T-cell (primary cell): ENCODE results near the gene AMBN. TPM values are rescaled to one million over a fixed set of nuclear protein-coding genes. Genes with fewer than 3 reads are reported as not detected.

Experiments
- ATAC-seq, 4 experiments: fragments of 200-7000 bp in 3 of 4; fragments of 150-1000 bp in 1 of 4; cut with Tn5 transposase; replicated peaks in 1 of 4; 1 replicate in 3 of 4; 2 replicates in 1 of 4; pipeline ENCODE4 v1.10.0; 2021; ENCODE audit warnings: moderate library complexity in 3 of 4, mild to moderate bottlenecking in 2 of 4, moderate number of reproducible peaks in 1 of 4
- CTCF ChIA-PET, 2 donors: fragments of 300-600 bp; sonication (Branson Sonifier 250); formaldehyde crosslinking; loops; one replicate each; lab custom pipeline; 2022; ENCODE audit warnings: antibody characterized with exemption in 2 of 2; lab: Charles Lee
- POLR2A ChIA-PET, 2 donors: fragments of 300-600 bp; sonication (Branson Sonifier 250); formaldehyde crosslinking; loops; one replicate each; lab custom pipeline; 2022; ENCODE audit warnings: antibody characterized with exemption in 2 of 2; lab: Charles Lee
- DNase-seq, 35 experiments: peaks; one replicate each; pipeline versions ENCODE4 v3.0.0 to v3.0.0-alpha.2; 2013 to 2023
- H3K27ac ChIP-seq: one replicate; pipeline ENCODE4 v1.5.1; 2013; ENCODE audit warnings: low read length
- H3K27me3 ChIP-seq, 2 experiments: replicated peaks in 1 of 2; 1 replicate in 1 of 2; 2 replicates in 1 of 2; pipeline versions ENCODE4 v1.6.1 to v1.7.0; 2013; ENCODE audit warnings: low read length in 1 of 2, mixed read lengths in 1 of 2; ENCODE audit not compliant: control insufficient read depth in 2 of 2, insufficient read depth in 2 of 2; ENCODE audit errors: extremely low read depth in 1 of 2
- H3K36me3 ChIP-seq, 2 donors: 1 replicate in 1 of 2; 2 replicates in 1 of 2; pipeline versions ENCODE4 v1.6.1 to v1.7.0; 2013; ENCODE audit warnings: low read length in 1 of 2; ENCODE audit not compliant: control insufficient read depth in 2 of 2, insufficient read depth in 1 of 2; ENCODE audit errors: extremely low read depth in 1 of 2
- H3K4me1 ChIP-seq, 2 experiments: 1 replicate in 1 of 2; 2 replicates in 1 of 2; pipeline versions ENCODE4 v1.6.1 to v1.7.0; 2013; ENCODE audit warnings: low read length in 2 of 2, mixed read lengths in 1 of 2; ENCODE audit not compliant: insufficient read depth in 2 of 2, control insufficient read depth in 1 of 2; ENCODE audit errors: extremely low read depth in 1 of 2
- H3K4me3 ChIP-seq, 2 donors: 1 replicate in 1 of 2; 2 replicates in 1 of 2; pipeline versions ENCODE4 v1.5.1 to v1.7.0; 2013; ENCODE audit warnings: mild to moderate bottlenecking in 2 of 2, low read length in 1 of 2, moderate library complexity in 1 of 2; ENCODE audit not compliant: control insufficient read depth in 1 of 2; ENCODE audit errors: extremely low read depth in 1 of 2
- H3K9me3 ChIP-seq: 2 replicates; pipeline ENCODE4 v1.7.0; 2013
- H3K27ac Mint-ChIP-seq, 2 donors: one replicate each; pipeline ENCODE4 v1.8.0; 2020 to 2021; ENCODE audit warnings: mild to moderate bottlenecking in 2 of 2, mixed read lengths in 2 of 2
- H3K27me3 Mint-ChIP-seq, 2 donors: one replicate each; pipeline ENCODE4 v1.8.0; 2021 to 2022; ENCODE audit warnings: mixed read lengths in 2 of 2
- H3K36me3 Mint-ChIP-seq: one replicate; pipeline ENCODE4 v1.8.0; 2021; ENCODE audit warnings: mixed read lengths
- H3K4me1 Mint-ChIP-seq, 3 donors: one replicate each; pipeline ENCODE4 v1.8.0; 2020 to 2022; ENCODE audit warnings: mixed read lengths in 3 of 3, mild to moderate bottlenecking in 1 of 3
- H3K4me3 Mint-ChIP-seq, 3 donors: one replicate each; pipeline ENCODE4 v1.8.0; 2020 to 2022; ENCODE audit warnings: mild to moderate bottlenecking in 3 of 3, mixed read lengths in 3 of 3, moderate library complexity in 3 of 3
- H3K9me3 Mint-ChIP-seq, 3 donors: one replicate each; pipeline ENCODE4 v1.8.0; 2020 to 2022; ENCODE audit warnings: mixed read lengths in 3 of 3
- WGBS: methylation state at CpG from one replicate; pipeline ENCODE4 v1.1.5; 2013; ENCODE audit warnings: missing lambda C conversion rate; ENCODE audit not compliant: insufficient coverage; 5-methylcytosine and 5-hydroxymethylcytosine counted together
- total RNA-seq, 35 experiments: library from RNA in 6 of 35; stranded (reverse) in 6 of 35; fragments of 120-200 nt in 1 of 35; gene quantifications; one replicate each; pipeline versions ENCODE4 v1.2.1 to v1.2.4 and lab custom pipeline; 2013 to 2026

Gene AMBN
- total RNA-seq, 5 donors from 2014 or later (not counting 1 experiment from before 2014, with no cell fraction given) = not detected

DNA sequence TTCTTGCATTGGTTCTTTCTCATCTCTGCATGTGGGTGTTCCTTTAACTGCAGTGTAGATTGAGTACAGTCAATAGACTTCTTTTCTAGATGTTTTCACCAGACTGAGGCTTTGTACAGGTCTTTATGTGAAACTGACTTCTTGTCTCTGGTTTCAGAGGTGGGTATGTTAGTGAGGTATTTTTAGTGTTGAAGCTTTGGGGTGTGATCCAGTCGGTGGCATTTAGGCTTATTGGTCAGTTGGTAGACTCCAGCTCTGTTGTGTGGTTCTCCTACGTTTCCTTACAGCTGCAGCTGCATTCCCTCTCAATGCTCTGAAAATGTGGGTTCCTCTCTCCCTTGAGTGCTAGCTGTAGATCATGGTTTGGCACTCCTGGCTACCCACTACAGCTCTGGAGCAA, 21.3 kb upstream of the AMBN start:
- Mint-ChIP-seq H3K36me3 (no peaks in the 10 kb centered on the region), H3K4me3 (no peak overlapping the region), H3K4me1 (no peaks in the 10 kb centered on the region), H3K27ac (no peak overlapping the region), H3K9me3 (peaks cover 0 to 2% (median 0%) of the 10 kb centered on the region in 3 donors), H3K27me3 (peaks cover 0 to 10% of the 10 kb centered on the region in 2 donors)
- H3K27me3 ChIP-seq = peaks cover 0 to 14% of the 10 kb centered on the region in 2 experiments
- DNase-seq (no peak), ATAC-seq (no peak)
- H3K27ac ChIP-seq = no peak overlapping the region
- no peak overlapping the region for H3K4me3 ChIP-seq
- H3K36me3 ChIP-seq = no peaks in the 10 kb centered on the region
- no peaks in the 10 kb centered on the region for H3K4me1 ChIP-seq
- CTCF ChIA-PET = interaction anchor here in 1 of 2 donors (0.6 kb wide), 1 partner anchor 21 kb away, joined by 3 read pairs; the partner anchor contains the start of gene AMBN
- POLR2A ChIA-PET = no interaction called here
- no CpG with 5 or more reads among the region's 2 CpGs for WGBS
- no peaks in the 10 kb centered on the region for H3K9me3 ChIP-seq

DNA sequence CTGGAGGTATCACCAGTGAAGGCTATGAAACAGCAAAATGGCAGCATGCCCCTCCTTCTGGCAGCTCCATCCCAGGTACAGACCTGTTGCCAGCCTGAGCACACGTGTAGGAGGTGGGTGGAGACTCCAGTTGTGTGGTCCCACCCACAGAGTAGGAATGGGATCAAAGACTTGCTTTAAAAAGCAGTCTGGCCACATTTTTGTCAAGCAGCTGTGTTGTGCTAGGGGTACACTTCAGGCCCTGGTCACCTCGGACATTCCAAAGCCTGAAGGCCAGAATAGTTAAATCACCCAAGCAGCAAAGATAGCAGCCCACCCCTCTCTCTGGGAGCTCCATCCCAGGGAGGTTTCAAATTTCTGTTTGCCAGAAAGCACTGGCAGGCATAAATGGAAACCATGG, 20.3 kb upstream of the AMBN start:
- peaks cover 0 to 14% of the 10 kb centered on the region in 2 experiments for H3K27me3 ChIP-seq
- peaks cover 0 to 4% (median 0%) of the 10 kb centered on the region in 3 donors for H3K9me3 Mint-ChIP-seq
- ChIA-PET POLR2A (no interaction called here), CTCF (no interaction called here)
- no peaks in the 10 kb centered on the region for H3K36me3 Mint-ChIP-seq
- no peak overlapping the region for H3K27ac ChIP-seq
- H3K4me3 Mint-ChIP-seq = no peak overlapping the region
- H3K4me3 ChIP-seq = no peak overlapping the region
- DNase-seq (no peak), ATAC-seq (no peak)
- H3K4me1 ChIP-seq = no peaks in the 10 kb centered on the region
- whole genome bisulfite sequencing = 100% methylated on average over 1 of the region's 2 CpGs
- H3K9me3 ChIP-seq = no peaks in the 10 kb centered on the region
- no peaks in the 10 kb centered on the region for H3K4me1 Mint-ChIP-seq
- peaks cover 0 to 10% of the 10 kb centered on the region in 2 donors for H3K27me3 Mint-ChIP-seq
- no peak overlapping the region for H3K27ac Mint-ChIP-seq
- no peaks in the 10 kb centered on the region for H3K36me3 ChIP-seq

- no peaks in the 10 kb centered on the region for H3K36me3 ChIP-seq
- peaks cover 0 to 4% (median 3%) of the 10 kb centered on the region in 3 donors for H3K9me3 Mint-ChIP-seq
- ChIA-PET POLR2A (no interaction called here), CTCF (no interaction called here)
- H3K4me3 ChIP-seq = no peak overlapping the region
- no peaks in the 10 kb centered on the region for H3K4me1 ChIP-seq
- H3K9me3 ChIP-seq = no peaks in the 10 kb centered on the region
- DNase-seq (no peak), ATAC-seq (no peak)
- H3K4me3 Mint-ChIP-seq = no peak overlapping the region
- H3K27ac Mint-ChIP-seq = no peak overlapping the region
- H3K4me1 Mint-ChIP-seq = no peaks in the 10 kb centered on the region
- H3K27me3 ChIP-seq = peaks cover 0 to 14% of the 10 kb centered on the region in 2 experiments
- peaks cover 4 to 10% of the 10 kb centered on the region in 2 donors for H3K27me3 Mint-ChIP-seq
- H3K27ac ChIP-seq = no peak overlapping the region
- H3K36me3 Mint-ChIP-seq = no peaks in the 10 kb centered on the region
Observed at GRCh38 chr4:70575964-70576363, 16.1 kb upstream of the AMBN start.

DNA sequence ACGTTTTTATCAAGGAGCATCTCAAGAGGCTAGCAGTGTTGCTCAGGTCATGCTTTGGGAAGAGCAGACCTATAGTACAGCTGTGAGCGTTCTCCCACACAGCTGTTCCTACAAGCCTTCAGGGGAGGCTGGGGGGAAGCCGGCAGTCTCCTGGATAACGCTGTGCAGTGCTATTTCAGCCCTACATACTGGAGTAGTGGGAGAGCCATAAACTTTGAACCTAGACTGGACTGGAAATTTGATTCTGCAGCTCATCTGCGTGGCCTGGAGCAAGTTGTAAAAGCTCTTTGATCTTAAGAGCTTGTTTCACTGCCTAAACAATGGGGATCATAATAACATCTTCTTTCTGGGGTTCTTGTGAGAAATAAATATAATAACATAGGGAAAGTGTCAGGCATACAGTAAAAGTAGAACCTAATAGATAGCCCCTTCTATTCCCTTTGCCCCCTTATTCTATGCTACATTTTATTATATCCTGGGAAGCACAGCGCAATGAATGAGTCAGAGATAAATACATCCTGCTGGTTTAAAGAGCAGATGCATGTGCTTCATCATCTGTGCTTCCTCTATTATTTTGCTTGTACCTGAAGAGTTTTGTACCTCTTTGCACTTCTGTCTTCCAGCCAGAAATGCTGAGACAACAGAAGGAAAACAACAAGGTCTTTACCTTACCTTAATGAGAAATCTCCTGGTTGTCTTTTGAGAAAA, 14.7 kb upstream of the AMBN start:
- Histone ChIP-seq H3K4me3 (no peak overlapping the region), H3K36me3 (no peaks in the 10 kb centered on the region), H3K4me1 (no peaks in the 10 kb centered on the region), H3K27me3 (peaks cover 0 to 4% of the 10 kb centered on the region in 2 experiments), H3K27ac (no peak overlapping the region), H3K9me3 (no peaks in the 10 kb centered on the region)
- no peak for DNase-seq
- Mint-ChIP-seq H3K9me3 (peaks cover 0 to 4% (median 3%) of the 10 kb centered on the region in 3 donors), H3K4me3 (no peak overlapping the region), H3K4me1 (no peaks in the 10 kb centered on the region), H3K27me3 (peaks cover 4 to 6% of the 10 kb centered on the region in 2 donors), H3K36me3 (no peaks in the 10 kb centered on the region), H3K27ac (no peak overlapping the region)
- CTCF ChIA-PET = no interaction called here
- WGBS = 69% methylated on average over 4 of the region's 6 CpGs
- ATAC-seq = no peak
- POLR2A ChIA-PET = no interaction called here

DNA sequence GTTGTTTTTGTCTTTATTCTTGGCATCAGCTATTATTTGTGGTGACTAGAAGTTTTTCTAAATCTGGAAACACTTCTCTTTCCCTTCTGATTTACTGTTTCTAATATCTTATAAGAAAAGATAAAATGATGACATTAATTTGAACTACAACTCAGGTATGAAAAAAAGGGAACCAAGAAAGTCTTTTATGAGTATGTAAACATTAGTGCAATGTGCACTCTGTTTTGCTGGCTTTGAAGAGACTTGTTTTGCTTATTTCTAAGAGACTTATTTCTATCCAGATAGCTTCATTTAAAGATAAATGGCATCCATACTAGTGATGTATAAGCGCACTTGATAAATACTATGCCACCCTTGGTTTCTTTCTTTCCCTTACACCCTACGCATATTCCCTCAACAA, 10.1 kb upstream of the AMBN start:
- no peak overlapping the region for H3K4me3 Mint-ChIP-seq
- ChIA-PET CTCF (interaction anchor here in 1 of 2 donors (0.6 kb wide), 1 partner anchor 11 kb away, joined by 9 read pairs; no protein-coding TSS in a partner anchor), POLR2A (no interaction called here)
- no peak overlapping the region for H3K27ac Mint-ChIP-seq
- Histone ChIP-seq H3K9me3 (no peaks in the 10 kb centered on the region), H3K36me3 (no peaks in the 10 kb centered on the region), H3K4me3 (no peak overlapping the region), H3K4me1 (no peaks in the 10 kb centered on the region), H3K27ac (no peak overlapping the region), H3K27me3 (no peaks in the 10 kb centered on the region)
- WGBS = 87% methylated on average over 2 of the region's 2 CpGs
- H3K9me3 Mint-ChIP-seq = peaks cover 0 to 3% (median 0%) of the 10 kb centered on the region in 3 donors
- ATAC-seq = no peak
- H3K27me3 Mint-ChIP-seq = peaks cover 4 to 6% of the 10 kb centered on the region in 2 donors
- no peaks in the 10 kb centered on the region for H3K36me3 Mint-ChIP-seq
- DNase-seq = no peak
- H3K4me1 Mint-ChIP-seq = no peaks in the 10 kb centered on the region

- 80% methylated on average over 6 of the region's 9 CpGs for WGBS
Observed at GRCh38 chr4:70583952-70584834, 7.9 kb upstream of the AMBN start.

More at GRCh38 chr4:70583952-70584834, 7.9 kb upstream of the AMBN start:
- Mint-ChIP-seq H3K9me3 (no peaks in the 10 kb centered on the region), H3K36me3 (no peaks in the 10 kb centered on the region), H3K27me3 (peaks cover 0 to 3% of the 10 kb centered on the region in 2 donors), H3K27ac (no peak overlapping the region), H3K4me3 (no peak overlapping the region), H3K4me1 (no peaks in the 10 kb centered on the region)
- Histone ChIP-seq H3K4me1 (no peaks in the 10 kb centered on the region), H3K36me3 (no peaks in the 10 kb centered on the region), H3K27me3 (no peaks in the 10 kb centered on the region), H3K9me3 (no peaks in the 10 kb centered on the region), H3K27ac (no peak overlapping the region), H3K4me3 (no peak overlapping the region)
- CTCF ChIA-PET = interaction anchor here (0.7 kb wide), 2 partner anchors 197 to 1701 kb away, joined by 3 to 5 read pairs; no protein-coding TSS in a partner anchor
- no peak for ATAC-seq
- DNase-seq = no peak
- POLR2A ChIA-PET = no interaction called here
